ENCODE measurements around the gene ANKRD6.

ANKRD6 gene

DNA sequence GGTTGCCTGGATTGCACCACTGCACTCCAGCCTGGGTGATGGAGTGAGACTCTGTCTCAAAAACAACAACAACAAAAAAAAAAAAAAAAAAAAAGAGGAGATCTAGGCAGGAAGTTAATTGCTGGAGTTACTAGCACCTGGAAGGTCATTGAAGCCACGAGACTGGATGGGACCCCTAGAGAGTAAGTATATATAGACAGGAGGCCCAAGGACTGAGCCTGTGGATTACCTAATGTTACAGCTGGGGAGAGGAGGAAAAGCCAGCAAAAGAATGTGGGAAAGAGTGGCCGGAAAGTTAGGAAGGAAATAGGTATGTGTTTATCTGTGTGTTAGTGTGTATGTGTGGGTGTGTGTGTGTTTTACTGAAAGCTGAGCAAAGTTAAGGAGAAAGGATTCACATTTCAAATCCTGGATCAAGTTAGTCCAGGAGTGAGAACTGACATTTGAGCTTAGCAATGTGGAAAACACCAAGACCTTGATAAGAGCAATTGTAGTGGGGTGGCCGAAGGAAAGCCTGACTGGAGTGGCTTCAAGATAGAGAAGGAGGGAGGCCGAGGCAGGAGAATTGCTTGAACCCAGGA is 38.4 kb downstream of the ANKRD6 start:
- DNase-seq (ENCODE audit: low spot score), result no peak

DNA sequence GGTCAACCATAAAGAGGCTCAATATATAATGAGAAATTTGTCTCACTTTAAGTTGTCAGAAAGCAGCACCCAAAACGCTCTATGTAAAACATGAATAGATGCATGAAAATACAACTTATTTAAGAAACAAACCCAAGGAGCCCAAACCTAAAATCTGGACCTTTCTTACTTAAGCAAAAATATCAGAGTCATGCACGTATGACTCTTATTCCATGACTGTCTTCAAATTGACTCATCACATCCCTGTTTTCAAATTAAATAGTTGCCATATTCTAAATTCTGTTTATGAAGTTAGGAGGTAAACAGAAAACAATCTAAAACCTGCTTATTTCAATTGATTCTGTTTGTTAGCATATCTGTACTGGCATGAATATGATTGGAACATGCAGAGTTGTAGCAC is 42.1 kb downstream of the ANKRD6 start:
- no peak for DNase-seq (ENCODE audit: low spot score)

GRCh38 chr6:89475634-89476033 is 42.7 kb downstream of the ANKRD6 start:
- no peak for DNase-seq (ENCODE audit: low spot score)

DNA sequence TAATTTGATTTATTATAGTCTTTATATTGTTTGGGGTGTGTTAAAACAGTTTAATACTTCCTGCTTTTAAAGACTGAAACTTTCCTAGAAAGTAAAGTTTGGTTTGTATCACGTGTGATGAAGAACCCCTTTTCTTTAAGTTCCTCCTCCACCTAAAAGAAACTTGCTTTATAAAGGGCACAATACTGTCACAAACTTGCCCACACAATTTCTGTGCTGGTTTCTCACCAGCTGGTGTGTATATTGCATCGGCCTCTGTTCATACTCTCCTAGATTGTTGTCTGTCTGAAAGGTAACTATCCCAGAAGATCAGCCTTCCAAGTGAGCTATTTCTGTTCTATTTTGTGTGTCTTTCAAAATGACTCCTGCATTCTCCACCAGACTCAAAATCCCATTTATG is 46.9 kb downstream of the ANKRD6 start:
- DNase-seq (ENCODE audit: low spot score), result no peak

DNA sequence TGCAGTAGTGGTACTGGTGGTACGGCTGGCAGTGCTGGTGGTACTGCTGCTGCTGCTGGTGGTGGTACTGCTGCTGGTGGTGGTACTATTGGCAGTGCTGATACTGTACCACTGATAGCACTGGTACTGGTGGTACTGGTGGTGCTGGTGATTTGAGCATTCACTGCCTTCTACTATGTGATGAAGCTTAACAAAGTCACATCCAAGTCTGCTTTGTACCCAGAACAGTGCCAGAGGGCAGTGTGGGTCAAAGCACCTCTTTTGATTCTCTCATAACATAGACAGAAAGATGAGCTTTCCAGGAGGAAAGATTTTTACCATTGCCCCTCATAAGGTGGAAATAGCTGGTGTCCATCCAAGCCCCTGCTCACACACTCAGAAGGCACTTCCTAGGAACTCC is 48.7 kb downstream of the ANKRD6 start:
- DNase-seq (ENCODE audit: low spot score), result no peak

GRCh38 chr6:89482126-89482525 is 49.2 kb downstream of the ANKRD6 start:
- no peak for DNase-seq (ENCODE audit: low spot score)

- no peak for DNase-seq (ENCODE audit: low spot score)
Observed at GRCh38 chr6:89483111-89483720, 50.3 kb downstream of the ANKRD6 start.

GRCh38 chr6:89485320-89485719 is 52.4 kb downstream of the ANKRD6 start:
- DNase-seq (ENCODE audit: low spot score), result no peak

DNA sequence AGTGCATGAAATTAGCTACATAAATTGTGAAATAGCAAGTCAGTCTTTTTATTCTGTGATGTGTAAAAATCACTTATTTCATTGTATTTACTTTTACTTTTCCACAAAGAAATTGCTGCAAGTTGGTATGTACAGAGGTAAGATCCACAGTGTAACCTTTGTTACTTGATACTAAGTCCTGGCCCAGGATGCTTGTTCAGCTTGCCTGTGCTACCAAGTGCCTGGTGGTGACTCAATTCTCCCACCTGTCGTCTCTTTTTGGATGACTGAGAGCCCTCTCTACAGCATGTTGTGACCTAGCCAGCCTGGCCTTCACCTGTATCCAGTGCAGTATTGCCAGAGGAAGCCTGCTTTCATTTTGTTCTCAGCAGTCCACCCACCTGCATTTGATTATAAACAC is 54.9 kb downstream of the ANKRD6 start:
- no peak for DNase-seq (ENCODE audit: low spot score)

DNA sequence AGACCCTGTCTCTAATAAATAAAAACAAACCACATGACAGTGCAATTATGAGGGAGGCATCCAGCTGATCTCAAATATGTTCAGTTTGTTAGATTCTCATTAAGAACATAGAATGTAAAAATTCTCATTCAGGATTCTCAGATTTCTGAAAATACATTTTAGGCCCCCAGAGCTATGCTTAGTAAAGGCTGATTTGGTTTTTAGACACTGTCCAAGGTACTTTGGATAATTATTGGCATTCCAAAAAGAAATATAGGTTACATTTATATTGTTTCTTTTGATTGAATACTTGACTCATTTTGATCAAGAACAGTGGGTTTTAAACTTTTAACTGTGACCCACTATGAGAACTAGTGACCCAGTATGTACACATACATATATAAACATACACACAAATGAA is 55.5 kb downstream of the ANKRD6 start:
- no peak for DNase-seq (ENCODE audit: low spot score)

- no peak for DNase-seq (ENCODE audit: low spot score)
Observed at GRCh38 chr6:89489078-89489477, 56.1 kb downstream of the ANKRD6 start.

DNA sequence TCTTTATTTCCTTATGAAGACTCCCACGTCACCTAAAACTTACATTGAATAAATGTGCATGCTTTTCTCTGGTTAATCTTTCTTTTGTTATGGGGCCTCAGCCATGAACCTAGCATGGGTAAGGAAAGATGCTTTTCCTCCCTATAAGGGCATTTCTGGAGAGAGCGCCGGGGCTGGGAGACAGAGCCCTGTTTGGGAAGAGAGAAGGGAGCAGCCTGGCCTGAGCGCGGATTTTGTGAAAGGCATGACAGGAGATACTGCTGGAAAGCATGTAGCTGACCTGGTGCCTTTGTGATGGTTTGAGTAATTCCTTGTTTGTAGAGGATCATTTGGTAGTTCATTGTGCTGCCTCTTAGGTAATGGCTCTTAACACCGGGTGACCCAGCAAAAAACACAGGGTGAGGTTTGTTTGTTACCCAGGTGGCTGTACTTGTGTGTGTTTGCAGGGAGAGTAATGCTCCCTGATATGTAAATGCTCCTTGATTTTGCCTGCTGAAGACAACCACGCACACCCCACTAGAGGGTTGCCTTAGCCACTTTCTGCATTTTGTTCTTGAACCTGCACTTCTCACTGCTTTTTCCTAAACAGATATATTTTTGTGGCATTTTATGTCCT is 59.2 kb downstream of the ANKRD6 start:
- DNase-seq (ENCODE audit: low spot score), result no peak

GRCh38 chr6:89494131-89494793 is 61.3 kb downstream of the ANKRD6 start:
- DNase-seq (ENCODE audit: low spot score), result no peak

DNA sequence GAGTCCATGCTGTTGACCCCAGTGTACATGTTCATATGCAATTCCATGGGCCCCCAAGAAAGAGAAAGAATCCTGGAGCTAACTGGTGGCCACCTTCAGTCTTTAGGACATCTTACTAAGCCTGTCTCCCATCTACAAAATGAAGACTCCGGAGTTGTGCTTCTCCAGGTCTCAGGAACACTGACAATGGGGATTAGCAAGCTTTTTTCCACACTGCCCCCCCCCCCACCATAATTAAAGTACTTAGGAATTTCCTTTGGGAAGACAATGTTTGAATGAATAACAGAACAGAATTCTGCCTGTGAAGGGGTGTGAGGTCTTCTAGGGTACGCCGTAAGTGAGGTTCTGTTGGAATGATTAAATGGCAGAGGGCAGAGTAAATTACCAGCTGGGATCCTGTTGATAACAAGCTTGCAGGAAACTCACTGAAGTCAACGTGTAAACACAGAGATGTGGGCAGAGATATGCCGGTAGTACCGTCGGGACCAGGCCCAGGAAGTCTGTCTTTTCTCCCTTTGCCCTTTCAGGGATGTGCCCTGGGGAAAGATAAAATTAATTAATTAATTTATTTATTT is 63.1 kb downstream of the ANKRD6 start:
- DNase-seq (ENCODE audit: low spot score), result no peak

DNA sequence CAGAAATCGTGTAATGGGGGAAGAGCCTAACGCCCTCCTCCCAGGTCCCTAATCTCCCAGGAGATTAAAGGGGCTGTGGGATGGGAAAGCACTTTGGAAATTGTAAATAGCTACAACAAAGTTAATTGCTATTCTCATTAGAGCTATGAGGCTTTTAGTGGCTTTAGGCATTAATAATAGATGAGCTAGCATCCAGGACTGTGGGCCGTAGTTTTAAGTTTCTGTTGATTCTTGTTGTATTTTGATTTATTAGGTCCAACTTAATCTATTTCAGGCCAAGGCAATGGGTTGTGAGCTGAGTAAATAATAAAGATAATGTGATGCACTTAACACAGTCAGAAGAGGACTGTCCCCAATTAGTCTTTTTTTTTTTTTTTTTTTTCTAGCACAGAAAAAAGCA is 67.7 kb downstream of the ANKRD6 start:
- no peak for DNase-seq (ENCODE audit: low spot score)

GRCh38 chr6:89501222-89501621 is 68.3 kb downstream of the ANKRD6 start:
- no peak for DNase-seq (ENCODE audit: low spot score)

- DNase-seq (ENCODE audit: low spot score), result no peak
Observed at GRCh38 chr6:89501753-89502152, 68.8 kb downstream of the ANKRD6 start.

DNA sequence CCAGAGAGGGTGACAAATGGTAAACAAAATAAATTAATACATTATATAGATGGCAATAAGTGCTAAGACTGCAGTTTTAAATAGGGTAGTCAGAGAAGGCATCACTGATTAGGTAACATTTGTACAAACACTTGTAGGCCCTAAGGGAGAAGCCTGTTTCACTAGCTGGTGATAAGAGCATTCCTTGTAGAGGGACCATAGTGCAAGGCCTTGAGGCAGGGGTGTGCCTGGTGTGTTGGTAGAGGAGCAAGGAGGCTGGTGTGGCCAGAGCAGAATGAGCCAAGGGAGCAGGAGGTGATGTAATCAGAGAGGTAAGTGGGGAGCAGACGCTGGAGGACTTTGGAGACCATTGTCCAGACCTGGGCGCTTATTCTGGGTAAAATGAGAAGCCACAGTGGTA is 70.7 kb downstream of the ANKRD6 start:
- no peak for DNase-seq (ENCODE audit: low spot score)

GRCh38 chr6:89505847-89506246 is 72.9 kb downstream of the ANKRD6 start:
- DNase-seq (ENCODE audit: low spot score), result no peak

GRCh38 chr6:89506716-89507617 is 74.0 kb downstream of the ANKRD6 start:
- no peak for DNase-seq (ENCODE audit: low spot score)

DNA sequence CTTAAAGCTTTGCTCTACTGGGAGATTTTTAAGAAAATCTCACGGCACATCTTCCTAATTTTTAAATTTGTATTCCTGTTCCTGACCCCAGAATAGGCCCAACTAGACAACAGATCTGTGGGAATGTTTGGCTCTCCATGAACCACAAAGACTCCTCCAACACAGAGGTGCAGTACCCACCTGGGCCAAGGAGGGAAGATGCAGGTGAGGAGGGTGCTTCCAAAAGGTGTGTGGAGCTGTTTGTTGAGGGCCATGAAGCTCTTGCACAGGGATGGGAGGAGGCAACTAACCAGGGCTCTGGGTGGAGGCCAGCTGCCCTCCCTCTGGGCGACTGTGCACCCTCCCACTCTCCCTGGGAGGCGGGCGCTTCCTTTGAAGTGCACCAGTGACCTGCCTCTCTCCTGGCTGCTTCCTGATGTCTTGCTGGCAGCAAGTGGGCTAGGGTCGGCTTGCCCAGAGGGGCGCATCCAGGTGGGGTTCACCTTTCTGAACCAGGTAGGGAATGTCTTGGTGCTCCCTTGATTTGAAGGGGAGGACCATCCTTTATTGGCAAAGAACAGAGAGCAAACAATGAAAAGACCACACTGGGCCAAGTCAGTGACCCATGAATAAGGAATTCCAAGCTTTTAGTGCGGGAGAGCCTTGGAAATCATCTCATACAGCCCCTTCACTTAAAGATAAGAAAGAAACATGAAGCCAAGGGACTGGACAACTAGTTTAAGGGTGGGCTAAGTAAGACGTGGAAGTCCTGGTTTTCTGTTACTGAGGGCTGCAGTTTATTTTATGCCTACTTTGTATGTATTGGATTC is 76.0 kb downstream of the ANKRD6 start:
- DNase-seq (ENCODE audit: low spot score), result no peak

Measured in hematopoietic multipotent progenitor cell treated with erythropoietin and hydrocortisone succinate and interleukin-3 and kit ligand, for 15 days (in vitro differentiated cells).